IMR-90 (cell line): ENCODE measurements around the gene RHOF. TPM values are rescaled to one million over a fixed set of nuclear protein-coding genes. Genes with fewer than 3 reads are reported as not detected.
A peak's percentile ranks its signal among the peaks of the same experiment; 100 is the strongest.

Experiments
- ATAC-seq: fragments of 200-7000 bp; cut with Tn5 transposase; 2 replicates; pipeline ENCODE4 v1.9.1; 2020; ENCODE audit warnings: low read depth, mild to moderate bottlenecking, moderate library complexity
- BruUV-seq: library from RNA; stranded (reverse); fragments of 400-500 nt; replicated peaks from 2 replicates; lab custom pipeline; 2021; lab: Mats Ljungman, UMichigan
- CTCF ChIA-PET: fragments of 300-600 bp; formaldehyde crosslinking; extraction: SDS; loops from one replicate; lab custom pipeline; 2021; ENCODE audit warnings: antibody characterized with exemption; lab: Yijun Ruan, JAX
- POLR2A ChIA-PET: fragments of 300-600 bp; sonication (Branson Sonifier 250); formaldehyde crosslinking; loops from one replicate; lab custom pipeline; 2022; ENCODE audit warnings: antibody characterized with exemption; ENCODE audit not compliant: unreplicated experiment; lab: Charles Lee
- DNase-seq: peaks from one replicate; pipeline ENCODE4 v3.0.0; 2013
- H2AFZ ChIP-seq: replicated peaks from 2 replicates; pipeline ENCODE3; 2013; ENCODE audit warnings: low read length, mild to moderate bottlenecking; ENCODE audit not compliant: poor library complexity
- H2AK5ac ChIP-seq: 2 replicates; pipeline ENCODE4 v1.6.1; 2013; ENCODE audit warnings: low read depth, low read length, inconsistent platforms
- H2AK9ac ChIP-seq: replicated peaks from 2 replicates; pipeline ENCODE3; 2013; ENCODE audit warnings: mild to moderate bottlenecking, low read depth, low read length, moderate library complexity; ENCODE audit not compliant: poor library complexity
- H2BK120ac ChIP-seq: 2 replicates; pipeline ENCODE4 v1.6.1; 2013; ENCODE audit warnings: low read depth, low read length, inconsistent platforms
- H2BK15ac ChIP-seq: 3 replicates; pipeline ENCODE4 v1.6.1; 2013; ENCODE audit warnings: low read depth, low read length, inconsistent platforms
- H2BK20ac ChIP-seq: 2 replicates; pipeline ENCODE4 v1.6.1; 2013; ENCODE audit warnings: low read depth, mild to moderate bottlenecking, inconsistent platforms, low read length, moderate library complexity
- H2BK5ac ChIP-seq: 2 replicates; pipeline ENCODE4 v1.6.1; 2013; ENCODE audit warnings: mild to moderate bottlenecking, low read depth, low read length, inconsistent platforms; ENCODE audit not compliant: poor library complexity, severe bottlenecking
- H3K14ac ChIP-seq: replicated peaks from 2 replicates; pipeline ENCODE4 v1.6.1; 2013; ENCODE audit warnings: low read depth, low read length, inconsistent platforms
- H3K18ac ChIP-seq: 2 replicates; pipeline ENCODE4 v1.6.1; 2013; ENCODE audit warnings: low read depth, low read length, control low read depth
- H3K23ac ChIP-seq: 2 replicates; pipeline ENCODE4 v1.6.1; 2013; ENCODE audit warnings: low read depth, low read length, inconsistent platforms
- H3K27ac ChIP-seq: 2 replicates; pipeline ENCODE4 v1.5.1; 2013; ENCODE audit warnings: mild to moderate bottlenecking, control low read depth, low read length; ENCODE audit not compliant: insufficient read depth
- H3K27me3 ChIP-seq: 2 replicates; pipeline ENCODE4 v1.6.1; 2013; ENCODE audit warnings: low read length; ENCODE audit not compliant: control insufficient read depth, insufficient read depth
- H3K36me3 ChIP-seq: 2 replicates; pipeline ENCODE4 v1.6.1; 2013; ENCODE audit warnings: low read length, mixed read lengths; ENCODE audit not compliant: control insufficient read depth, insufficient read depth
- H3K4ac ChIP-seq: 2 replicates; pipeline ENCODE4 v1.6.1; 2013; ENCODE audit warnings: low read depth, low read length, inconsistent platforms
- H3K4me1 ChIP-seq: 2 replicates; pipeline ENCODE4 v1.6.1; 2013; ENCODE audit warnings: low read length, mixed read lengths; ENCODE audit not compliant: control insufficient read depth, insufficient read depth
- H3K4me2 ChIP-seq: 2 replicates; pipeline ENCODE4 v1.6.1; 2013; ENCODE audit warnings: low read depth, mild to moderate bottlenecking, control low read depth, low read length, moderate library complexity
- H3K4me3 ChIP-seq: 2 replicates; pipeline ENCODE4 v1.5.1; 2013; ENCODE audit warnings: low read depth, mild to moderate bottlenecking, control low read depth, low read length, moderate library complexity; ENCODE audit not compliant: insufficient read depth
- H3K56ac ChIP-seq: 2 replicates; pipeline ENCODE4 v1.6.1; 2013; ENCODE audit warnings: low read length, inconsistent platforms; ENCODE audit not compliant: insufficient read depth; ENCODE audit errors: extremely low read depth
- H3K79me1 ChIP-seq, 2 experiments: 2 replicates each; pipeline ENCODE4 v1.6.1; 2013; ENCODE audit warnings: low read length in 2 of 2, inconsistent platforms in 1 of 2, low read depth in 1 of 2
- H3K9ac ChIP-seq: 2 replicates; pipeline ENCODE4 v1.6.1; 2013; ENCODE audit warnings: low read depth, low read length, control low read depth
- H3K9me1 ChIP-seq: 2 replicates; pipeline ENCODE4 v1.6.1; 2013; ENCODE audit warnings: low read length, inconsistent platforms; ENCODE audit not compliant: insufficient read depth
- H3K9me3 ChIP-seq: 2 replicates; pipeline ENCODE4 v1.6.1; 2013; ENCODE audit warnings: low read length; ENCODE audit not compliant: control insufficient read depth, insufficient read depth
- H4K20me1 ChIP-seq: 2 replicates; pipeline ENCODE4 v1.6.1; 2013; ENCODE audit warnings: low read length, inconsistent platforms; ENCODE audit not compliant: insufficient read depth
- H4K5ac ChIP-seq: 2 replicates; pipeline ENCODE4 v1.6.1; 2013; ENCODE audit warnings: mild to moderate bottlenecking, low read depth, low read length, control low read depth
- H4K8ac ChIP-seq, 2 experiments: 2 replicates each; pipeline ENCODE4 v1.6.1; 2013; ENCODE audit warnings: low read depth in 2 of 2, low read length in 2 of 2, control low read depth in 1 of 2, inconsistent platforms in 1 of 2
- H4K91ac ChIP-seq: 2 replicates; pipeline ENCODE4 v1.6.1; 2013; ENCODE audit warnings: low read depth, low read length, inconsistent platforms; ENCODE audit not compliant: insufficient read depth
- BHLHE40 ChIP-seq: fragments of 150-350 bp; IDR thresholded peaks from 2 replicates; pipeline ENCODE4 v1.6.1; 2016; ENCODE audit warnings: mild to moderate bottlenecking, low read depth, low read length
- CHD1 ChIP-seq: IDR thresholded peaks from 2 replicates; pipeline ENCODE4 v1.6.1; 2012; ENCODE audit warnings: low read depth, low read length, improper control_type of control experiment
- MAZ ChIP-seq: IDR thresholded peaks from 2 replicates; pipeline ENCODE4 v1.6.1; 2012; ENCODE audit warnings: low read depth, mild to moderate bottlenecking, low read length, improper control_type of control experiment, moderate library complexity, borderline replicate concordance
- NFE2L2 ChIP-seq: fragments of 150-350 bp; IDR thresholded peaks from 2 replicates; pipeline ENCODE4 v1.6.1; 2016; ENCODE audit warnings: low read depth, mild to moderate bottlenecking, low read length
- POLR2A ChIP-seq: IDR thresholded peaks from 2 replicates; pipeline ENCODE4 v1.6.1; 2012; ENCODE audit warnings: mild to moderate bottlenecking, low read depth, low read length
- RCOR1 ChIP-seq: IDR thresholded peaks from 2 replicates; pipeline ENCODE4 v1.6.1; 2012; ENCODE audit warnings: mild to moderate bottlenecking, low read length, improper control_type of control experiment; ENCODE audit not compliant: insufficient replicate concordance
- WGBS, 2 experiments: methylation state at CpG; one replicate each; pipeline versions ENCODE4 v1.1.5 to v1.1.7; 2013; ENCODE audit warnings: missing lambda C conversion rate in 2 of 2; ENCODE audit not compliant: insufficient read length in 1 of 2; ENCODE audit errors: extremely low coverage in 2 of 2; 5-methylcytosine and 5-hydroxymethylcytosine counted together
- dilution Hi-C: fragments of 300-500 bp; cut with HindIII; formaldehyde crosslinking; loops from one replicate; pipeline ENCODE4 v1.14.3; 2018; ENCODE audit warnings: low sequenced_read_pairs; ENCODE audit not compliant: unreplicated experiment
- in situ Hi-C: fragments of 300-500 bp; cut with MboI; formaldehyde crosslinking; loops from 3 replicates; pipeline ENCODE4 v1.14.3; 2019; ENCODE audit warnings: low sequenced_read_pairs, inconsistent platforms, mixed read lengths
- intact Hi-C: fragments of 100-400 bp; cut with micrococcal nuclease; formaldehyde crosslinking; loops from 2 replicates; pipeline ENCODE4 v1.10.0; 2022
- polyA plus RNA-seq, 3 experiments: library from polyadenylated mRNA; depleted of rRNA; stranded (reverse); fragments of >200 nt; gene quantifications; 2 replicates each; pipeline ENCODE4 v1.2.3, GENCODE V29; 2012; ENCODE audit warnings: low replicate concordance in 1 of 3
- total RNA-seq: library from RNA; depleted of rRNA; stranded (reverse); fragments of >200 nt; gene quantifications from 2 replicates; pipeline ENCODE4 v1.2.3, GENCODE V29; 2012
- TF ChIP-seq, protein P1 (sequence below): fragments of 150-350 bp; IDR thresholded peaks from 2 replicates; pipeline ENCODE4 v1.6.1; 2017; ENCODE audit warnings: mild to moderate bottlenecking, antibody characterized with exemption, low read length, low read depth
- TF ChIP-seq, protein P2 (sequence below): conservative IDR thresholded peaks from 2 replicates; pipeline ENCODE4 v1.5.1; 2012; ENCODE audit warnings: mild to moderate bottlenecking, low read depth, low read length, improper control_type of control experiment

RHOF gene
- total and polyA plus RNA-seq, 2 of the 4 experiments (the other 2 are of a cell fraction): 3.0 to 5.1 TPM

DNA sequence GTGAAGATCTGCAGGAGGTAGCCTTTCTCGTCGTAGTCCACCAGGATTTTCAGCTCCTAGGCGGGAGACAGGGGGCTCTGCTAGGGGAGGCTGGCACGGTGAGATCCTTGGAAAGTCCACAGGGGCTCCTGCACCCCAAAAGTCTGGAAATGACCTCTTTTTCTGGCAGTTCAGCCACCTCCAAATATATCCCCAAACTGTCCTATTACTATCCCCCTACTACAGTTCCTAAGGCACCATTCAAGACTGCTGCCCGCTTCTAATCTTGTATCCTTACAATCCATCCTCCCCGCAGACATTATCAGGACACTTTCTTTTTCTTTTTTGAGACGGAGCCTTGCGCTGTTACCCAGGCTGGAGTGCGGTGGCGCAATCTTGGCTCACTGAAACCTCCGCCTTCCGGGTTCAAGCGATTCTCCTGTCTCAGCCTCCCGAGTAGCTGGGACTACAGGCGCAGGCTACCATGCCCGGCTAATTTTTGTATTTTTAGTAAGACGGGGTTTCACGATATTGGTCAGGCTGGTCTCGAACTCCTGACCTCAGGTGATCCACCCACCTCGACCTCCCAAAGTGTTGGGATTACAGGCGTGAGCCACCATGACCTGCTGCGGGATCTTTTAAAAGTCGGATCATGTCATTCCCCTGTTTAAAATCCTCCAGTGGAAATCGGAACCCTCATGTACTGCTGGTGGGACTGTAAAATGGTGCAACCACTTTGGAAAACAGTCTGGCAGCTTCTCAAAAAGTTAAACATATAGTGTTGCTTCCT, 46.7 kb upstream of the RHOF start:
- peak overlapping the region; percentile 71 for H3K4me3 ChIP-seq
- H4K91ac ChIP-seq: peak overlapping the region; percentile 79
- H2AFZ ChIP-seq: peak overlapping the region; percentile 100
- H3K56ac ChIP-seq: peak overlapping the region; percentile 19; the same call in 1 of the 2 replicates
- no peak overlapping the region for H2BK5ac ChIP-seq
- peak overlapping the region; percentile 11; the same call in 1 of the 2 replicates for H3K18ac ChIP-seq
- 0 out of 2 replicates have a peak, but pooled peaks cover 2% of the 10 kb centered on the region for H3K4me1 ChIP-seq
- DNase-seq (no peak), ATAC-seq (no peak)
- H3K4ac ChIP-seq: peak overlapping the region; percentile 91
- intact Hi-C loops: loop anchor here (2.0 to 5.0 kb wide), 2 partner anchors 32 to 49 kb away; partner anchors contain the start of gene PSMD9
- peak overlapping the region; percentile 96 for H2AK9ac ChIP-seq
- H3K79me1 ChIP-seq: peaks cover 0 to 8% of the 10 kb centered on the region in 2 experiments; a peak in 2 of 4 replicates
- no peaks in the 10 kb centered on the region for H3K9me3 ChIP-seq
- no peak overlapping the region for H2BK20ac ChIP-seq
- TF ChIP-seq, protein P1, sequence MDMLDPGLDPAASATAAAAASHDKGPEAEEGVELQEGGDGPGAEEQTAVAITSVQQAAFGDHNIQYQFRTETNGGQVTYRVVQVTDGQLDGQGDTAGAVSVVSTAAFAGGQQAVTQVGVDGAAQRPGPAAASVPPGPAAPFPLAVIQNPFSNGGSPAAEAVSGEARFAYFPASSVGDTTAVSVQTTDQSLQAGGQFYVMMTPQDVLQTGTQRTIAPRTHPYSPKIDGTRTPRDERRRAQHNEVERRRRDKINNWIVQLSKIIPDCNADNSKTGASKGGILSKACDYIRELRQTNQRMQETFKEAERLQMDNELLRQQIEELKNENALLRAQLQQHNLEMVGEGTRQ: no peak
- TF ChIP-seq NFE2L2 (no peak), MAZ (no peak), RCOR1 (no peak), CHD1 (no peak), POLR2A (no peak), BHLHE40 (no peak)
- TF ChIP-seq, protein P2, sequence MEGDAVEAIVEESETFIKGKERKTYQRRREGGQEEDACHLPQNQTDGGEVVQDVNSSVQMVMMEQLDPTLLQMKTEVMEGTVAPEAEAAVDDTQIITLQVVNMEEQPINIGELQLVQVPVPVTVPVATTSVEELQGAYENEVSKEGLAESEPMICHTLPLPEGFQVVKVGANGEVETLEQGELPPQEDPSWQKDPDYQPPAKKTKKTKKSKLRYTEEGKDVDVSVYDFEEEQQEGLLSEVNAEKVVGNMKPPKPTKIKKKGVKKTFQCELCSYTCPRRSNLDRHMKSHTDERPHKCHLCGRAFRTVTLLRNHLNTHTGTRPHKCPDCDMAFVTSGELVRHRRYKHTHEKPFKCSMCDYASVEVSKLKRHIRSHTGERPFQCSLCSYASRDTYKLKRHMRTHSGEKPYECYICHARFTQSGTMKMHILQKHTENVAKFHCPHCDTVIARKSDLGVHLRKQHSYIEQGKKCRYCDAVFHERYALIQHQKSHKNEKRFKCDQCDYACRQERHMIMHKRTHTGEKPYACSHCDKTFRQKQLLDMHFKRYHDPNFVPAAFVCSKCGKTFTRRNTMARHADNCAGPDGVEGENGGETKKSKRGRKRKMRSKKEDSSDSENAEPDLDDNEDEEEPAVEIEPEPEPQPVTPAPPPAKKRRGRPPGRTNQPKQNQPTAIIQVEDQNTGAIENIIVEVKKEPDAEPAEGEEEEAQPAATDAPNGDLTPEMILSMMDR: no peak
- H4K5ac ChIP-seq: peak overlapping the region; percentile 62
- H3K9me1 ChIP-seq: no peaks in the 10 kb centered on the region
- 97% methylated on average over 18 of the region's 24 CpGs; no CpG with 5 or more reads in 1 of the 2 experiments for WGBS, 2 experiments
- peak overlapping the region; percentile 73 for H3K14ac ChIP-seq
- peak overlapping the region; percentile 55; the same call in 1 of the 2 replicates for H2AK5ac ChIP-seq
- H3K9ac ChIP-seq: peak overlapping the region; percentile 54
- peak overlapping the region; percentile 88 for H3K4me2 ChIP-seq
- H3K36me3 ChIP-seq: no peaks in the 10 kb centered on the region
- CTCF ChIA-PET: no interaction called here
- peak overlapping the region; percentile 46 to 96; a peak in 3 of 4 replicates for H4K8ac ChIP-seq
- dilution Hi-C loops: no loop called here
- no peaks in the 10 kb centered on the region for H4K20me1 ChIP-seq
- peak overlapping the region; percentile 62; the same call in 1 of the 2 replicates for H3K23ac ChIP-seq
- BruUV-seq: no TSS peak
- no peaks in the 10 kb centered on the region for H3K27me3 ChIP-seq
- H2BK15ac ChIP-seq: 0 out of 3 replicates have a peak overlapping the region, but pooled peaks have one; percentile 1
- H2BK120ac ChIP-seq: peak overlapping the region; percentile 48; the same call in 1 of the 2 replicates
- POLR2A ChIA-PET: no interaction called here
- in situ Hi-C loops: no loop called here
- H3K27ac ChIP-seq: peak overlapping the region; percentile 45; the same call in 1 of the 2 replicates
